ENCODE results near the gene RAB31.

- TF ChIP-seq TEAD4 (IDR thresholded peaks at IDR 0.05; ENCODE audit: borderline replicate concordance, insufficient read depth): no peak
- TF ChIP-seq USF1 (IDR thresholded peaks at IDR 0.05; ENCODE audit: borderline replicate concordance, low read depth): no peak
- no peak for TF ChIP-seq TAF1 (IDR thresholded peaks at IDR 0.05; ENCODE audit: borderline replicate concordance, low read depth, low read length)
- TF ChIP-seq RCOR1 (IDR thresholded peaks at IDR 0.05; ENCODE audit: low read length): no peak
- no peak for TF ChIP-seq CTCF (IDR thresholded peaks at IDR 0.05)
- no peak for TF ChIP-seq RAD21 (IDR thresholded peaks at IDR 0.05; ENCODE audit: low read length)
- TF ChIP-seq GABPA (IDR thresholded peaks at IDR 0.05; ENCODE audit: low read depth): no peak
- TF ChIP-seq MXI1 (IDR thresholded peaks at IDR 0.05; ENCODE audit: low read depth, low read length): no peak
- TF ChIP-seq RFX5 (IDR thresholded peaks at IDR 0.05; ENCODE audit: low read length): no peak
- TF ChIP-seq NRF1 (IDR thresholded peaks at IDR 0.05; ENCODE audit: low read depth, low read length): no peak
- TF ChIP-seq EP300 (IDR thresholded peaks at IDR 0.05; ENCODE audit: borderline replicate concordance in 1 of 2, low read depth in 1 of 2, low read length in 1 of 2): no peak
- TF ChIP-seq MAX (IDR thresholded peaks at IDR 0.05; ENCODE audit: low read depth): no peak
- TF ChIP-seq YY1 (IDR thresholded peaks at IDR 0.05; ENCODE audit: low read depth): no peak
Measured at GRCh38 chr18:9712611-9713010, 4.5 kb downstream of the RAB31 start.

Data from SK-N-SH (cell line).